WTC11 (cell line): ENCODE results near the gene MYO9A. TPM values are rescaled to one million over a fixed set of nuclear protein-coding genes. Genes with fewer than 3 reads are reported as not detected.
A peak's percentile ranks its signal among the peaks of the same experiment; 100 is the strongest.

ENCODE experiments used
- ATAC-seq: fragments of 200-7000 bp; cut with Tn5 transposase; 2 replicates; pipeline ENCODE4 v1.10.0; 2021; ENCODE audit warnings: mild to moderate bottlenecking, moderate library complexity
- CTCF ChIA-PET: fragments of 300-600 bp; sonication (Branson Sonifier 250); formaldehyde crosslinking; loops from one replicate; lab custom pipeline; 2021; ENCODE audit warnings: antibody characterized with exemption; lab: Charles Lee
- POLR2A ChIA-PET: fragments of 350-600 bp; sonication (Branson Sonifier 250); formaldehyde crosslinking; loops from one replicate; lab custom pipeline; 2021; ENCODE audit warnings: antibody characterized with exemption; lab: Charles Lee
- DNase-seq: peaks from one replicate; pipeline ENCODE4 v3.0.0; 2021; ENCODE audit warnings: low spot score
- H3K27ac Mint-ChIP-seq: 2 replicates; pipeline ENCODE4 v1.8.0; 2021; ENCODE audit warnings: mixed read lengths
- H3K27me3 Mint-ChIP-seq: 2 replicates; pipeline ENCODE4 v1.8.0; 2021; ENCODE audit warnings: low read depth, mild to moderate bottlenecking, moderate library complexity, mixed read lengths
- H3K36me3 Mint-ChIP-seq: 2 replicates; pipeline ENCODE4 v1.8.0; 2021; ENCODE audit warnings: mixed read lengths
- H3K4me1 Mint-ChIP-seq: 2 replicates; pipeline ENCODE4 v1.8.0; 2022; ENCODE audit warnings: mixed read lengths
- H3K4me3 Mint-ChIP-seq: 2 replicates; pipeline ENCODE4 v1.8.0; 2021; ENCODE audit warnings: mild to moderate bottlenecking, moderate library complexity, mixed read lengths
- H3K9me3 Mint-ChIP-seq: 2 replicates; pipeline ENCODE4 v1.8.0; 2021; ENCODE audit warnings: mixed read lengths
- ESRRA ChIP-seq: sonication (generic); formaldehyde crosslinking; IDR thresholded peaks from 2 replicates; pipeline ENCODE4 v1.8.1; 2022; ENCODE audit warnings: mild to moderate bottlenecking, missing genetic modification reagents, borderline replicate concordance
- FOXJ3 ChIP-seq: sonication (generic); formaldehyde crosslinking; IDR thresholded peaks from 2 replicates; pipeline ENCODE4 v1.9.0; 2021; ENCODE audit warnings: missing genetic modification reagents, mild to moderate bottlenecking, borderline replicate concordance
- GABPB1 ChIP-seq: sonication (generic); formaldehyde crosslinking; IDR thresholded peaks from 2 replicates; pipeline ENCODE4 v1.8.1; 2023; ENCODE audit warnings: mild to moderate bottlenecking, missing genetic modification reagents
- NR1H2 ChIP-seq: sonication (generic); formaldehyde crosslinking; IDR thresholded peaks from 2 replicates; pipeline ENCODE4 v1.9.0; 2021; ENCODE audit warnings: mild to moderate bottlenecking, moderate library complexity, missing genetic modification reagents
- SP1 ChIP-seq: sonication (generic); formaldehyde crosslinking; conservative IDR thresholded peaks from 2 replicates; pipeline ENCODE4 v1.8.1; 2022; ENCODE audit warnings: missing genetic modification reagents
- ZNF263 ChIP-seq: sonication (generic); formaldehyde crosslinking; IDR thresholded peaks from 2 replicates; pipeline ENCODE4 v1.8.1; 2022; ENCODE audit warnings: low read depth, mild to moderate bottlenecking, moderate library complexity, missing genetic modification reagents
- ZNF317 ChIP-seq: sonication (generic); formaldehyde crosslinking; IDR thresholded peaks from 2 replicates; pipeline ENCODE4 v1.8.1; 2023; ENCODE audit warnings: low read depth, mild to moderate bottlenecking, moderate library complexity, missing genetic modification reagents, borderline replicate concordance
- total RNA-seq: library from RNA; stranded (reverse); gene quantifications from 3 replicates; pipeline ENCODE4 v1.2.3, GENCODE V29; 2021
- TF ChIP-seq, protein P1 (sequence below): sonication (generic); formaldehyde crosslinking; IDR thresholded peaks from 2 replicates; pipeline ENCODE4 v1.8.1; 2023; ENCODE audit warnings: mild to moderate bottlenecking, missing genetic modification reagents
- TF ChIP-seq, protein P2 (sequence below): sonication (generic); formaldehyde crosslinking; IDR thresholded peaks from 2 replicates; pipeline ENCODE4 v1.8.0; 2023; ENCODE audit warnings: missing genetic modification reagents, mild to moderate bottlenecking, borderline replicate concordance
- TF ChIP-seq, protein P3 (sequence below): sonication (generic); formaldehyde crosslinking; IDR thresholded peaks from 2 replicates; pipeline ENCODE4 v1.8.1; 2023; ENCODE audit warnings: mild to moderate bottlenecking, missing genetic modification reagents, moderate library complexity
- TF ChIP-seq, protein P4 (sequence below): sonication (generic); formaldehyde crosslinking; IDR thresholded peaks from 2 replicates; pipeline ENCODE4 v1.8.1; 2022; ENCODE audit warnings: low read depth, missing genetic modification reagents, borderline replicate concordance
- TF ChIP-seq, protein P5 (sequence below): sonication (generic); formaldehyde crosslinking; IDR thresholded peaks from 2 replicates; pipeline ENCODE4 v1.8.1; 2023; ENCODE audit warnings: mild to moderate bottlenecking, moderate library complexity, missing genetic modification reagents
- TF ChIP-seq, protein P6 (sequence below): fragments of 250-450 bp; sonication (Bioruptor Pico); IDR thresholded peaks from 2 replicates; pipeline ENCODE4 v1.9.0; 2021; ENCODE audit warnings: moderate library complexity, mild to moderate bottlenecking, inconsistent platforms, borderline replicate concordance
- TF ChIP-seq, protein P7 (sequence below): sonication (generic); formaldehyde crosslinking; IDR thresholded peaks from 2 replicates; pipeline ENCODE4 v1.8.1; 2023; ENCODE audit warnings: mild to moderate bottlenecking, missing genetic modification reagents, moderate library complexity
- TF ChIP-seq, protein P8 (sequence below): fragments of 250-450 bp; sonication (Bioruptor Pico); IDR thresholded peaks from 2 replicates; pipeline ENCODE4 v1.9.0; 2021; ENCODE audit warnings: mild to moderate bottlenecking

The MYO9A gene
- total RNA-seq, 1 experiment from 2014 or later: 23.5 TPM

DNA sequence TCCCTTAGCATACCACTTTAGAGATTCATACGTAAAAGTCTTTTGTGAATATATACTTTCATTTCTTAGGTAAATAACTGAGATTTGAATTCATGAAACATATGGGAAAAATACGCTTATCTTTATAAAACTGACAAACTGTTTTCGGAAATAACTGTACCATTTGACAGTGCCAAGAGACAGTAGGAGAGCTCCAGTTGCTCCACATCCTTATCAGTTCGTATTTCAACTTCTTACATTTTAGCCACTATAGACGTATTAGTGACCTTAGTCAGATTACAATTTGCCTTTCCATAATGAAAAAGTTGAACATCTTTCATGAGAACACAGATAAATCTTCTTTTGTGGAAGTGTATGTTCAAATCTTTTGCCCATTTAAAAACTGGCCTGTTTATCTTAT, 174.1 kb downstream of the MYO9A start (continued):
- TF ChIP-seq, protein P1, sequence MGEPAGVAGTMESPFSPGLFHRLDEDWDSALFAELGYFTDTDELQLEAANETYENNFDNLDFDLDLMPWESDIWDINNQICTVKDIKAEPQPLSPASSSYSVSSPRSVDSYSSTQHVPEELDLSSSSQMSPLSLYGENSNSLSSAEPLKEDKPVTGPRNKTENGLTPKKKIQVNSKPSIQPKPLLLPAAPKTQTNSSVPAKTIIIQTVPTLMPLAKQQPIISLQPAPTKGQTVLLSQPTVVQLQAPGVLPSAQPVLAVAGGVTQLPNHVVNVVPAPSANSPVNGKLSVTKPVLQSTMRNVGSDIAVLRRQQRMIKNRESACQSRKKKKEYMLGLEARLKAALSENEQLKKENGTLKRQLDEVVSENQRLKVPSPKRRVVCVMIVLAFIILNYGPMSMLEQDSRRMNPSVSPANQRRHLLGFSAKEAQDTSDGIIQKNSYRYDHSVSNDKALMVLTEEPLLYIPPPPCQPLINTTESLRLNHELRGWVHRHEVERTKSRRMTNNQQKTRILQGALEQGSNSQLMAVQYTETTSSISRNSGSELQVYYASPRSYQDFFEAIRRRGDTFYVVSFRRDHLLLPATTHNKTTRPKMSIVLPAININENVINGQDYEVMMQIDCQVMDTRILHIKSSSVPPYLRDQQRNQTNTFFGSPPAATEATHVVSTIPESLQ (CRISPR knock-in tag): no peak
- no peak for TF ChIP-seq FOXJ3 (CRISPR knock-in tag)
- TF ChIP-seq, all 79 proteins: peak for 0

DNA sequence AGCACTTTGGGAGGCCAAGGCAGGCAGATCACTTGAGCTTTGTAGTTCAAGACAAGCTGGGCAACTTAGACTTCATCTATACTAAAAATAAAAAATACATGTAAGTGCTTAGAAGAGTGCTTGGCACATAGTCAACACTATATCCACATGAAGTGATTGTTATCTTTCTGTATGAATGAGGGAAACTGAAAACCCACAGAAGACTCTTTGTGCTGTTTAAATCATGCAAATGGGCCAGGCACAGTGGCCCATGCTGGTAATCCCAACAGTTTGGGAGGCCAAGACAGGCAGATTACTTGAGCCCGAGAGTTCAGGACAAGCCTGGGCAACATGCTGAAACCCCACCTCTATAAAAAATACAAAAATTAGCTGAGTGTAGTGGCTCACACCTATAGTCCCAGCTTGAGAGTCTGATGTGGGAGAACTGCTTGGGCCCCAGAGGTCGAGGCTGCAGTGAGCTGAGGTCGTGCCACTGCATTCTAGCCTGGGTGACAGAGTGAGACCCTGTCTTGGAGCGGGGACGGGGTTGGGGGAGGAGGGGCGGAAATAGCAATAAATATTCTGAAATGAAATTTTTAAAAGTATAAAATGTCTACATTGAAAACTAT, 177.9 kb downstream of the MYO9A start:
- no peaks in the 10 kb centered on the region for H3K27me3 Mint-ChIP-seq
- POLR2A ChIA-PET: no interaction called here
- peaks cover 4% of the 10 kb centered on the region for H3K4me1 Mint-ChIP-seq
- H3K9me3 Mint-ChIP-seq: no peaks in the 10 kb centered on the region
- H3K4me3 Mint-ChIP-seq: no peak overlapping the region
- no peaks in the 10 kb centered on the region for H3K36me3 Mint-ChIP-seq
- TF ChIP-seq, protein P2, sequence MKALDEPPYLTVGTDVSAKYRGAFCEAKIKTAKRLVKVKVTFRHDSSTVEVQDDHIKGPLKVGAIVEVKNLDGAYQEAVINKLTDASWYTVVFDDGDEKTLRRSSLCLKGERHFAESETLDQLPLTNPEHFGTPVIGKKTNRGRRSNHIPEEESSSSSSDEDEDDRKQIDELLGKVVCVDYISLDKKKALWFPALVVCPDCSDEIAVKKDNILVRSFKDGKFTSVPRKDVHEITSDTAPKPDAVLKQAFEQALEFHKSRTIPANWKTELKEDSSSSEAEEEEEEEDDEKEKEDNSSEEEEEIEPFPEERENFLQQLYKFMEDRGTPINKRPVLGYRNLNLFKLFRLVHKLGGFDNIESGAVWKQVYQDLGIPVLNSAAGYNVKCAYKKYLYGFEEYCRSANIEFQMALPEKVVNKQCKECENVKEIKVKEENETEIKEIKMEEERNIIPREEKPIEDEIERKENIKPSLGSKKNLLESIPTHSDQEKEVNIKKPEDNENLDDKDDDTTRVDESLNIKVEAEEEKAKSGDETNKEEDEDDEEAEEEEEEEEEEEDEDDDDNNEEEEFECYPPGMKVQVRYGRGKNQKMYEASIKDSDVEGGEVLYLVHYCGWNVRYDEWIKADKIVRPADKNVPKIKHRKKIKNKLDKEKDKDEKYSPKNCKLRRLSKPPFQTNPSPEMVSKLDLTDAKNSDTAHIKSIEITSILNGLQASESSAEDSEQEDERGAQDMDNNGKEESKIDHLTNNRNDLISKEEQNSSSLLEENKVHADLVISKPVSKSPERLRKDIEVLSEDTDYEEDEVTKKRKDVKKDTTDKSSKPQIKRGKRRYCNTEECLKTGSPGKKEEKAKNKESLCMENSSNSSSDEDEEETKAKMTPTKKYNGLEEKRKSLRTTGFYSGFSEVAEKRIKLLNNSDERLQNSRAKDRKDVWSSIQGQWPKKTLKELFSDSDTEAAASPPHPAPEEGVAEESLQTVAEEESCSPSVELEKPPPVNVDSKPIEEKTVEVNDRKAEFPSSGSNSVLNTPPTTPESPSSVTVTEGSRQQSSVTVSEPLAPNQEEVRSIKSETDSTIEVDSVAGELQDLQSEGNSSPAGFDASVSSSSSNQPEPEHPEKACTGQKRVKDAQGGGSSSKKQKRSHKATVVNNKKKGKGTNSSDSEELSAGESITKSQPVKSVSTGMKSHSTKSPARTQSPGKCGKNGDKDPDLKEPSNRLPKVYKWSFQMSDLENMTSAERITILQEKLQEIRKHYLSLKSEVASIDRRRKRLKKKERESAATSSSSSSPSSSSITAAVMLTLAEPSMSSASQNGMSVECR (CRISPR knock-in tag): no peak
- TF ChIP-seq NR1H2: no peak
- TF ChIP-seq, protein P3, sequence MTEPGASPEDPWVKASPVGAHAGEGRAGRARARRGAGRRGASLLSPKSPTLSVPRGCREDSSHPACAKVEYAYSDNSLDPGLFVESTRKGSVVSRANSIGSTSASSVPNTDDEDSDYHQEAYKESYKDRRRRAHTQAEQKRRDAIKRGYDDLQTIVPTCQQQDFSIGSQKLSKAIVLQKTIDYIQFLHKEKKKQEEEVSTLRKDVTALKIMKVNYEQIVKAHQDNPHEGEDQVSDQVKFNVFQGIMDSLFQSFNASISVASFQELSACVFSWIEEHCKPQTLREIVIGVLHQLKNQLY: no peak
- no peak for TF ChIP-seq GABPB1 (CRISPR knock-in tag)
- TF ChIP-seq, protein P4, sequence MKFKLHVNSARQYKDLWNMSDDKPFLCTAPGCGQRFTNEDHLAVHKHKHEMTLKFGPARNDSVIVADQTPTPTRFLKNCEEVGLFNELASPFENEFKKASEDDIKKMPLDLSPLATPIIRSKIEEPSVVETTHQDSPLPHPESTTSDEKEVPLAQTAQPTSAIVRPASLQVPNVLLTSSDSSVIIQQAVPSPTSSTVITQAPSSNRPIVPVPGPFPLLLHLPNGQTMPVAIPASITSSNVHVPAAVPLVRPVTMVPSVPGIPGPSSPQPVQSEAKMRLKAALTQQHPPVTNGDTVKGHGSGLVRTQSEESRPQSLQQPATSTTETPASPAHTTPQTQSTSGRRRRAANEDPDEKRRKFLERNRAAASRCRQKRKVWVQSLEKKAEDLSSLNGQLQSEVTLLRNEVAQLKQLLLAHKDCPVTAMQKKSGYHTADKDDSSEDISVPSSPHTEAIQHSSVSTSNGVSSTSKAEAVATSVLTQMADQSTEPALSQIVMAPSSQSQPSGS (CRISPR knock-in tag): no peak
- no peak for ATAC-seq
- 0 out of 2 replicates have a peak overlapping the region, but pooled peaks have one; percentile 43 for H3K27ac Mint-ChIP-seq
- no peak for DNase-seq
- CTCF ChIA-PET: no interaction called here

DNA sequence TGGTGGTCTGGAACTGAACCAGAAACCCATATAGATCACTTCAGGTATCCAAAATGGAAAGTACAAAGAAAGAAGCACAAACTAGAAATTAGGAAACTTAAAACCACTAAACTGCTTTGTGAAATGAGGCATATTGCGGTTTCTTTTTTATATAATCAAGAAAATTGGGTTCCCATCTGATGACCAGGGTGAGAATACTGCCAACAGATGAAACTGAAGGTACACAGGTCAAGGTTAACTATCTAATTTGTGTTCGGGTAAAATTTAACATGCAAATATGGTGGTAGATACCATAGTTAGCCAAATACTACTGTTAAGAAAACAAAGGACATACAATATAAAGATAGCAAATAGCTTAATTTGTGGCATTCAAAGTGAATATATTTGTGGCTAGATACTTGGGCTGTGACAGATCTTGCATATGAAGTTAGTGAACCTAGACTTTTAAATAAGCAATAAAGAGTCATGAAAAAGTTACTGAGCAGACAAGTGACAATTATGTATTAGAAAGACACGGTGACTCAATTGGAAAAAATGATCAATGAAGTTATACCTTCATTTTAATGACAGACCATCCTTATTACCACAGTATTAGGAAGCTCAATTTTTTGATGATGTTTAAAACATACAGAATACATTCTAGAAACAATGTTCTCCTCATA, 180.2 kb downstream of the MYO9A start:
- ATAC-seq (no peak), DNase-seq (no peak)
- Mint-ChIP-seq H3K27ac (no peak overlapping the region), H3K9me3 (no peaks in the 10 kb centered on the region), H3K4me3 (no peak overlapping the region), H3K36me3 (no peaks in the 10 kb centered on the region), H3K4me1 (peaks cover 4% of the 10 kb centered on the region), H3K27me3 (no peaks in the 10 kb centered on the region)
- POLR2A ChIA-PET: interaction anchor here (0.5 kb wide), 1 partner anchor 32 kb away, joined by 3 read pairs; no protein-coding TSS in a partner anchor
- CTCF ChIA-PET: no interaction called here
- no peak for TF ChIP-seq SP1 (CRISPR knock-in tag)
- TF ChIP-seq, protein P5, sequence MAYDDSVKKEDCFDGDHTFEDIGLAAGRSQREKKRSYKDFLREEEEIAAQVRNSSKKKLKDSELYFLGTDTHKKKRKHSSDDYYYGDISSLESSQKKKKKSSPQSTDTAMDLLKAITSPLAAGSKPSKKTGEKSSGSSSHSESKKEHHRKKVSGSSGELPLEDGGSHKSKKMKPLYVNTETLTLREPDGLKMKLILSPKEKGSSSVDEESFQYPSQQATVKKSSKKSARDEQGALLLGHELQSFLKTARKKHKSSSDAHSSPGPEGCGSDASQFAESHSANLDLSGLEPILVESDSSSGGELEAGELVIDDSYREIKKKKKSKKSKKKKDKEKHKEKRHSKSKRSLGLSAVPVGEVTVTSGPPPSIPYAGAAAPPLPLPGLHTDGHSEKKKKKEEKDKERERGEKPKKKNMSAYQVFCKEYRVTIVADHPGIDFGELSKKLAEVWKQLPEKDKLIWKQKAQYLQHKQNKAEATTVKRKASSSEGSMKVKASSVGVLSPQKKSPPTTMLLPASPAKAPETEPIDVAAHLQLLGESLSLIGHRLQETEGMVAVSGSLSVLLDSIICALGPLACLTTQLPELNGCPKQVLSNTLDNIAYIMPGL (CRISPR knock-in tag): no peak
- TF ChIP-seq, protein P6, sequence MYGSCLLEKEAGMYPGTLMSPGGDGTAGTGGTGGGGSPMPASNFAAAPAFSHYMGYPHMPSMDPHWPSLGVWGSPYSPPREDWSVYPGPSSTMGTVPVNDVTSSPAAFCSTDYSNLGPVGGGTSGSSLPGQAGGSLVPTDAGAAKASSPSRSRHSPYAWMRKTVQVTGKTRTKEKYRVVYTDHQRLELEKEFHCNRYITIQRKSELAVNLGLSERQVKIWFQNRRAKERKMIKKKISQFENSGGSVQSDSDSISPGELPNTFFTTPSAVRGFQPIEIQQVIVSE (CRISPR knock-in tag): no peak
- TF ChIP-seq, protein P7, sequence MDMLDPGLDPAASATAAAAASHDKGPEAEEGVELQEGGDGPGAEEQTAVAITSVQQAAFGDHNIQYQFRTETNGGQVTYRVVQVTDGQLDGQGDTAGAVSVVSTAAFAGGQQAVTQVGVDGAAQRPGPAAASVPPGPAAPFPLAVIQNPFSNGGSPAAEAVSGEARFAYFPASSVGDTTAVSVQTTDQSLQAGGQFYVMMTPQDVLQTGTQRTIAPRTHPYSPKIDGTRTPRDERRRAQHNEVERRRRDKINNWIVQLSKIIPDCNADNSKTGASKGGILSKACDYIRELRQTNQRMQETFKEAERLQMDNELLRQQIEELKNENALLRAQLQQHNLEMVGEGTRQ (CRISPR knock-in tag): no peak
- TF ChIP-seq ZNF317 (CRISPR knock-in tag): no peak
- TF ChIP-seq GABPB1 (CRISPR knock-in tag): no peak
- no peak for TF ChIP-seq ESRRA (CRISPR knock-in tag)
- TF ChIP-seq ZNF263 (CRISPR knock-in tag): no peak
- TF ChIP-seq, protein P8, sequence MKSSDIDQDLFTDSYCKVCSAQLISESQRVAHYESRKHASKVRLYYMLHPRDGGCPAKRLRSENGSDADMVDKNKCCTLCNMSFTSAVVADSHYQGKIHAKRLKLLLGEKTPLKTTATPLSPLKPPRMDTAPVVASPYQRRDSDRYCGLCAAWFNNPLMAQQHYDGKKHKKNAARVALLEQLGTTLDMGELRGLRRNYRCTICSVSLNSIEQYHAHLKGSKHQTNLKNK (CRISPR knock-in tag): no peak
